Activated T-cell treated with anti-CD3 and anti-CD28 coated beads, Interleukin-2, amount 50 U/mL, for 72 hours (primary cell): ENCODE data around the gene HOXC6. TPM values are rescaled to one million over a fixed set of nuclear protein-coding genes. Genes with fewer than 3 reads are reported as not detected.

ENCODE experiments used
- ATAC-seq, 2 donors: fragments of 150-1000 bp; cut with Tn5 transposase; replicated peaks in 1 of 2; 2 replicates each; pipeline ENCODE4 v1.10.0; 2021; ENCODE audit warnings: moderate library complexity in 2 of 2, mild to moderate bottlenecking in 1 of 2
- DNase-seq, 2 donors: peaks; one replicate each; pipeline ENCODE4 v3.0.0; 2021 to 2022; ENCODE audit warnings: mixed read lengths in 1 of 2
- H3K27ac Mint-ChIP-seq: one replicate; pipeline ENCODE4 v1.8.0; 2022; ENCODE audit warnings: mild to moderate bottlenecking, moderate library complexity, mixed read lengths
- H3K27me3 Mint-ChIP-seq: one replicate; pipeline ENCODE4 v1.8.0; 2022; ENCODE audit warnings: low read depth, mixed read lengths
- H3K36me3 Mint-ChIP-seq, 2 donors: one replicate each; pipeline ENCODE4 v1.8.0; 2022; ENCODE audit warnings: mixed read lengths in 2 of 2, mild to moderate bottlenecking in 1 of 2; ENCODE audit not compliant: insufficient read depth in 2 of 2
- H3K4me1 Mint-ChIP-seq: one replicate; pipeline ENCODE4 v1.8.0; 2022; ENCODE audit warnings: low read depth, mixed read lengths
- H3K4me3 Mint-ChIP-seq, 2 donors: one replicate each; pipeline ENCODE4 v1.8.0; 2022; ENCODE audit warnings: mild to moderate bottlenecking in 2 of 2, mixed read lengths in 2 of 2, moderate library complexity in 2 of 2
- H3K9me3 Mint-ChIP-seq, 2 donors: one replicate each; pipeline ENCODE4 v1.8.0; 2022; ENCODE audit warnings: mixed read lengths in 2 of 2
- total RNA-seq, 2 donors: library from RNA; stranded (reverse); gene quantifications; one replicate each; pipeline ENCODE4 v1.2.3, GENCODE V29; 2022

The HOXC6 gene
- total RNA-seq, 2 donors from 2014 or later, result not detected

DNA sequence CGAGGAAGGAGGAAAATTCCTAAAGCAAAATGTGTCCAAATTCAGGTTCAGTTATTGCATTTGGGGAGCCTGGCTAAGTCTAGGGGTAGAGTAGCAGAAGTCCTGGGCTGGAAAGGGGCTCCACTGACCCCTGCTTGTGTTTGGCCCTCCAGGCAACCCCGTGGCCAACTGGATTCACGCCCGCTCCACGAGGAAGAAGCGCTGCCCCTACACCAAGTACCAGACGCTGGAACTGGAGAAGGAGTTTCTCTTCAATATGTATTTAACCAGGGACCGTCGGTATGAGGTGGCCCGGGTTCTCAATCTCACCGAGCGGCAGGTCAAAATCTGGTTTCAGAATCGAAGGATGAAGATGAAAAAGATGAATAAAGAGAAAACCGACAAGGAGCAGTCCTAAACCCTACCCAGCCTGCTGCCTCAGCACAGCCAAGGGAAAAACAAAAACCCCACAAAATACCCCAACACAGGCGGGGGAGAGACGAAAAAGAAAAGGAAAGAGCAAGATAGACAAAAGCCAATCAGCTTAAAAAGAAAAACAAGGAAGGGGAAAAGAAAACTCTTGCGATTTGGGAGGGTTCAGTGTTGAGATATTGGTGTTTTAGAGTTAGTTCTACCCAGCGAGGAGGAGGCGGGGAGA, 25.8 kb upstream of the HOXC6 start:
- no peak overlapping the region for H3K27ac Mint-ChIP-seq
- H3K27me3 Mint-ChIP-seq, result peaks cover 93% of the 10 kb centered on the region
- peak overlapping the region; percentile 20 to 52 for H3K4me3 Mint-ChIP-seq

GRCh38 chr12:54002915-54003389, 25.3 kb upstream of the HOXC6 start:
- DNase-seq (no peak), ATAC-seq (no peak)
- no peaks in the 10 kb centered on the region for H3K9me3 Mint-ChIP-seq
- H3K4me1 Mint-ChIP-seq, result peaks cover 21% of the 10 kb centered on the region
- no peaks in the 10 kb centered on the region for H3K36me3 Mint-ChIP-seq
- H3K27ac Mint-ChIP-seq, result no peak overlapping the region
- H3K27me3 Mint-ChIP-seq, result peaks cover 93% of the 10 kb centered on the region
- no peak overlapping the region for H3K4me3 Mint-ChIP-seq

More for the DNA sequence above, 25.8 kb upstream of the HOXC6 start:
- Mint-ChIP-seq H3K36me3 (no peaks in the 10 kb centered on the region), H3K9me3 (no peaks in the 10 kb centered on the region), H3K4me1 (peaks cover 27% of the 10 kb centered on the region)
- no peak for DNase-seq
- no peak for ATAC-seq

- Mint-ChIP-seq H3K9me3 (no peaks in the 10 kb centered on the region), H3K27ac (no peak overlapping the region), H3K4me1 (peaks cover 18% of the 10 kb centered on the region), H3K27me3 (peaks cover 89% of the 10 kb centered on the region), H3K36me3 (no peaks in the 10 kb centered on the region), H3K4me3 (no peak overlapping the region)
- DNase-seq (no peak), ATAC-seq (no peak)
Measured at GRCh38 chr12:54003625-54004024, 24.6 kb upstream of the HOXC6 start.

DNA sequence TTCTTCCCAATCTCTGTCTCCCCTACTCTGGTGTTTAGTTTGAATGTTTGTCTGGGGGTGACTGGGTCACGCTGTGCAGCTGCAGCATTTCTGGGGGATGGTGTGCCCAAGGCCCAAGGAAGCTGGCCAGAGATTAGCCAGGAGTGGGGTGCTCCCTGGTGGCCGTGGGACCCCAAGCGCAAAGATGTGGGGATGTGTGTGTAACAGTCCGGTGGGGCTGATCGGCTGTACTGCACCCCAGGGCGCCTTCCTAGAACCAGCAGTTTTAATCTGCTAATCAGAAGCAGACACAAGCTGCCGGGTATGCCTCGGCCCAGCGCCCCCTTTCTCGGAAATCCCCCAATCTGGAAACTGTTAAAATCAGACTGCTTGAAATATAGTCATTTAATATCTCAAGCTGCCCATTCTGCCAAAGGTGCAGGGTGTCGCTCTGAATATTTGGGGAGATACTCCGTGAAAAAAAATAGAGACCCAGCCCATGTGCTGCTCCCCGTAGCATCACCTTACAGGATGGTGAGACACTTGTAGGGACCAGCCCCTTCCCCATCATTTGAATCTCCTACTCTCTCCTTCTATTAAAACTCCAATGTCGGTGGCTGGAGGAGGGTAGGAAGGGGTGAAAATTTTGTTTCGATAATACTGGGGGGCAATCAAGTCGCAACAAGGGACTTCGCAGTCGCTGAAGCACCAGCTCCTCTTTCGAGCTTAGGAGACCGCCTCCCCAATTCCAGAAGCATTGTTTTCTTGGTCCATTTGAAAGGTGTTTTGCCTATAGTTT, 24.0 kb upstream of the HOXC6 start:
- no peaks in the 10 kb centered on the region for H3K36me3 Mint-ChIP-seq
- H3K4me3 Mint-ChIP-seq, result no peak overlapping the region
- DNase-seq (no peak), ATAC-seq (no peak)
- no peak overlapping the region for H3K27ac Mint-ChIP-seq
- H3K9me3 Mint-ChIP-seq, result no peaks in the 10 kb centered on the region
- peaks cover 87% of the 10 kb centered on the region for H3K27me3 Mint-ChIP-seq
- H3K4me1 Mint-ChIP-seq, result peaks cover 20% of the 10 kb centered on the region

DNA sequence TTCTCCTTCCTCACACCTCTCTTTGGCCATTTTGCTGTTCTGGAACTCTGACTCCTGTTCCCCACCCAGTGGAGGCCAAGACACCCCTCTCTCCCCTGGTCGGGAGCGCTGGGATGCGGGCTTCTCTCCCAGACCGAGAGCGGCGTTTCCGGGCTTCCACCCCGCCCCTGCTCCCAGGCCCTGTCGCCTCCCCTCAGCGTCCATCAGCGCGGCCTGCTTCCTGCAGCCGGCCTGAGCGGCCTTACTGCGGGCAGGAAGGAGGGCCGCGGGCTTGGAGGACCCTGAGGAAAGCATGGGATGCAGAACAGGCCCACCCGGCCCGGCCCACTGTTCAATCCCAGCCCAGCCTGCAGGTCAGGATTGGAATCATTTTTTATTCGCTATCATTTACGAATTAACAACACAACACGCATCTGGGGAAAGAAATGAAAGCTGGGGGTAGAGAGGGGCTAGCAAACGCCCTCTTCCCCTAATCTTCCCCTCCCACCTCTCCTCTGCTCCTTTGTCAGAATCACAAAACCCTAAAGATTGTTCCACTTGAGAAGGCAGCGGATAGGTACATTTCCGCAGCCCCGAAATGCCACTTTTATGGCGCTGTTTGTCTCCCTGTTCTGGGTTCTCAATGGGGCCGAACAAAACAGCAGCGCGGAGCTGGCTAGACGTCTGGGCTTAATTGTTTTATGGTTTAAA, 23.3 kb upstream of the HOXC6 start:
- H3K4me3 Mint-ChIP-seq, result peak overlapping the region; percentile 5 to 96
- H3K27ac Mint-ChIP-seq, result no peak overlapping the region
- DNase-seq (no peak), ATAC-seq (no peak)
- H3K36me3 Mint-ChIP-seq, result no peaks in the 10 kb centered on the region
- H3K9me3 Mint-ChIP-seq, result no peaks in the 10 kb centered on the region
- H3K4me1 Mint-ChIP-seq, result peaks cover 27% of the 10 kb centered on the region
- peaks cover 89% of the 10 kb centered on the region for H3K27me3 Mint-ChIP-seq

DNA sequence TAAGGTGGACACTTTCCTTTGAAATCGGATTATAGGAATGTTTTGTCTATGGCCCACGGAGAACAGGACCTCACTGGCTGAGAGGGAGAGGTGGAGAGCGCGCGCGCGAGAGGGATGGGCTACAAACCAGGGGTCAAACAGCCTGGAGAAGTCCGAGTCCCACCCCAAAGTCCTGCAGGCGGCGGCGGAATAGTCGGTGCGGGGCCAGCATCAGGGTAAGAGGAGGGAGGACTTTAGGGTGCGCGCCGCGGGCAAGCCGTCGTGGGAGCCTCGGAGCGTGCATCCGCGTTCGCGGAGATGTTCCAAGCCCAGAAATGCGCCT, 22.7 kb upstream of the HOXC6 start:
- Mint-ChIP-seq H3K27ac (no peak overlapping the region), H3K4me1 (peaks cover 30% of the 10 kb centered on the region), H3K36me3 (no peaks in the 10 kb centered on the region), H3K9me3 (no peaks in the 10 kb centered on the region), H3K27me3 (peaks cover 94% of the 10 kb centered on the region), H3K4me3 (peak overlapping the region; percentile 93 to 96)
- DNase-seq (no peak), ATAC-seq (peak in 1 of 2 donors; percentile 5)

- peak; percentile 79 to 81 for ATAC-seq
Measured at GRCh38 chr12:54005853-54006558, 22.2 kb upstream of the HOXC6 start.

GRCh38 chr12:54006559-54007220, 21.6 kb upstream of the HOXC6 start:
- Mint-ChIP-seq H3K4me3 (peak overlapping the region; percentile 93 to 96), H3K4me1 (peaks cover 33% of the 10 kb centered on the region), H3K36me3 (no peaks in the 10 kb centered on the region), H3K27me3 (peaks cover 93% of the 10 kb centered on the region), H3K9me3 (no peaks in the 10 kb centered on the region), H3K27ac (peak overlapping the region; percentile 63)
- ATAC-seq (no peak), DNase-seq (no peak)

More at GRCh38 chr12:54005853-54006558, 22.2 kb upstream of the HOXC6 start:
- H3K9me3 Mint-ChIP-seq, result no peaks in the 10 kb centered on the region
- peak overlapping the region; percentile 63 for H3K27ac Mint-ChIP-seq
- peaks cover 30% of the 10 kb centered on the region for H3K4me1 Mint-ChIP-seq
- peak overlapping the region; percentile 93 to 96 for H3K4me3 Mint-ChIP-seq
- peak; percentile 86 to 91 for DNase-seq
- no peaks in the 10 kb centered on the region for H3K36me3 Mint-ChIP-seq
- H3K27me3 Mint-ChIP-seq, result peaks cover 93% of the 10 kb centered on the region

DNA sequence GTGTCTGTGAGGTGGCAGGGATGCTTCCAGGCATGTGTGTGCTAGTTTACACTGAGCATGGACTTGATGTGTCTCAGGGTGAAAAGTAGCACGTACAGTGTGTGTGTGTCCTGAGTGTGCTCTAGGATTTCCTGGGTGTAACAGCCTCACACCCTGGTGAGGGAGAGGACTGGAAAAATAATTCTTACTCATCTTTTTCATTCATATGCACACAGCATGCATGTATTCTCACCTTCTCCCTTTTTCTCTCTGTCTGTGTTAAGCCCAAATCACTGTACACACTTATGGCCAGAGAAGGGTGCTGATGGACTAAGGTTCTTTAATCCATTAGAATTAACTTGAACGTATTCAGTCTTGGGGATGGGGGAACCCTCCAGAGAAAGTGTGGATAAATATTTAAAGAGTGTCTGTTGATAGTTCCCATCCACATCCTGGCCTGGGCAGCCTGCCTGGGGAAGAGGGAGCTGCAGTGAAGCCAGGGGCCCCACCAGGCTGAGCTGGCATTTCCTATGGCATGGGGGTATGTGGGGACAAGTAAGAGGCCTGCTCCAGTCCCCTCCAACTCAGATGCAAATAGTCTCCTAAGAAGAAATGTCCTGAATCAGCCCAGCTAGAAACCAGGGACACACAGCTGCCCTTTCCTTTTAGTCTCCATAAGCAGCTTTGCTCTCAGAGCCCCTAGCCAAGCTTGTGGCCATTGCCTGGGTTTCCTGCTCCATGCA, 20.5 kb upstream of the HOXC6 start:
- no peaks in the 10 kb centered on the region for H3K36me3 Mint-ChIP-seq
- H3K4me3 Mint-ChIP-seq, result no peak overlapping the region

GRCh38 chr12:54008260-54008552, 20.0 kb upstream of the HOXC6 start:
- ATAC-seq, result no peak

More for the DNA sequence above, 20.5 kb upstream of the HOXC6 start:
- peaks cover 93% of the 10 kb centered on the region for H3K27me3 Mint-ChIP-seq
- no peak for ATAC-seq
- no peaks in the 10 kb centered on the region for H3K9me3 Mint-ChIP-seq
- H3K27ac Mint-ChIP-seq, result no peak overlapping the region
- H3K4me1 Mint-ChIP-seq, result peaks cover 28% of the 10 kb centered on the region
- DNase-seq, result no peak

GRCh38 chr12:54009171-54010052, 18.8 kb upstream of the HOXC6 start:
- Mint-ChIP-seq H3K4me1 (peaks cover 33% of the 10 kb centered on the region), H3K4me3 (peak overlapping the region; percentile 72 to 74), H3K9me3 (no peaks in the 10 kb centered on the region), H3K27ac (no peak overlapping the region), H3K27me3 (peaks cover 93% of the 10 kb centered on the region), H3K36me3 (no peaks in the 10 kb centered on the region)
- peak in 1 of 2 donors; percentile 38 for DNase-seq
- peak; percentile 45 to 46 for ATAC-seq

More at GRCh38 chr12:54008260-54008552, 20.0 kb upstream of the HOXC6 start:
- DNase-seq, result no peak
- Mint-ChIP-seq H3K4me3 (peak overlapping the region in 1 of 2 donors; percentile 54), H3K4me1 (peaks cover 28% of the 10 kb centered on the region), H3K36me3 (no peaks in the 10 kb centered on the region), H3K27me3 (peaks cover 93% of the 10 kb centered on the region), H3K9me3 (no peaks in the 10 kb centered on the region), H3K27ac (no peak overlapping the region)
